D721Med (cell line): Measurements from ENCODE around the gene NDUFAF5.
"Not testable (repeated sequence)": the region's sequence is repeated elsewhere in the genome, so short reads cannot be mapped to it uniquely, and the experiment has no call there.

Source experiments
- DNase-seq: peaks from one replicate; pipeline ENCODE4 v3.0.0; 2011; ENCODE audit warnings: low spot score; ENCODE audit not compliant: insufficient read length
- FAIRE-seq: peaks from 2 replicates; lab custom pipeline; 2011; peaks lifted over from hg19 to GRCh38; lab: Jason Lieb, UNC
- TF ChIP-seq, protein P1 (sequence below): IDR thresholded peaks from 2 replicates; pipeline ENCODE4 v1.5.1; 2012; ENCODE audit warnings: mild to moderate bottlenecking, control low read depth; ENCODE audit not compliant: insufficient read depth; ENCODE audit errors: missing control alignments

NDUFAF5 gene

GRCh38 chr20:13744352-13744751, 40.5 kb upstream of the NDUFAF5 start:
- TF ChIP-seq, protein P1, sequence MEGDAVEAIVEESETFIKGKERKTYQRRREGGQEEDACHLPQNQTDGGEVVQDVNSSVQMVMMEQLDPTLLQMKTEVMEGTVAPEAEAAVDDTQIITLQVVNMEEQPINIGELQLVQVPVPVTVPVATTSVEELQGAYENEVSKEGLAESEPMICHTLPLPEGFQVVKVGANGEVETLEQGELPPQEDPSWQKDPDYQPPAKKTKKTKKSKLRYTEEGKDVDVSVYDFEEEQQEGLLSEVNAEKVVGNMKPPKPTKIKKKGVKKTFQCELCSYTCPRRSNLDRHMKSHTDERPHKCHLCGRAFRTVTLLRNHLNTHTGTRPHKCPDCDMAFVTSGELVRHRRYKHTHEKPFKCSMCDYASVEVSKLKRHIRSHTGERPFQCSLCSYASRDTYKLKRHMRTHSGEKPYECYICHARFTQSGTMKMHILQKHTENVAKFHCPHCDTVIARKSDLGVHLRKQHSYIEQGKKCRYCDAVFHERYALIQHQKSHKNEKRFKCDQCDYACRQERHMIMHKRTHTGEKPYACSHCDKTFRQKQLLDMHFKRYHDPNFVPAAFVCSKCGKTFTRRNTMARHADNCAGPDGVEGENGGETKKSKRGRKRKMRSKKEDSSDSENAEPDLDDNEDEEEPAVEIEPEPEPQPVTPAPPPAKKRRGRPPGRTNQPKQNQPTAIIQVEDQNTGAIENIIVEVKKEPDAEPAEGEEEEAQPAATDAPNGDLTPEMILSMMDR, result no peak
- FAIRE-seq, result no peak
- DNase-seq, result no peak

DNA sequence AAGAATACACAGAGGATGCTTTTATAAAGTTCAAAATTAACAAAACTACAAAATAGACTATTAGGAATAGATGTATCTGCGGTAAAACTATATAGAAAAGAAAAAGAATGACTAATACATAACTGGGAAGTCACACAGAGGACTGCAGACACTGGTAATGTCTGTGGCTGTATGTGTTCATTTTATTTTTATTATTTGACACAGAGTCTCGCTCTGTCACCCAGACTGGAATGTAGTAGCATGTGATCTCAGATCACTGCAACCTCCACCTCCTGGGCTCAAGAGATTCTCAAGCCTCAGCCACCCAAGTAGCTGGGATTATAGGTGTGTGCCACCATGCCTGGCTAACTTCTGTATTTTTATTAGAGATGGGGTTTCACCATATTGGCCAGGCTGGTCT, 39.0 kb upstream of the NDUFAF5 start:
- TF ChIP-seq, protein P1, result no peak
- FAIRE-seq, result no peak
- no peak for DNase-seq

DNA sequence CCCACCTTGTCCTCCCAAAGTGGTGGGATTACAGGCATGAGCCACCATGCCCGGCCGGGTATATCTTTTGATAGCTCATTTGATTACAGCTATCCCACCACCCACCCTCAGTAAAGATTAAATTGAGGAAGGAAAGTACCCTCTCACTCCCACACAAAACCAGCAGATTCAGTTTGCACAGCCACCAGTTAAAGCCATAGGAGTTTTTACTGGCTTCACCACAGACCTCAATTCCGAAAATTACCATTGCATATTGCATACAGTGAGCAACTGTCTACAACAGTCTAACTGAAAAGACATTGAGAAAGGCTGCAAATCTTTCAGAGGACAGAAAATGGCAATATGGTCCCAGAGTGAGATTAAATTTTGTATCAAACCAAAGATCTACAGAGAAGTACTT, 35.0 kb upstream of the NDUFAF5 start:
- DNase-seq (no peak), FAIRE-seq (no peak)
- TF ChIP-seq, protein P1, result no peak

DNA sequence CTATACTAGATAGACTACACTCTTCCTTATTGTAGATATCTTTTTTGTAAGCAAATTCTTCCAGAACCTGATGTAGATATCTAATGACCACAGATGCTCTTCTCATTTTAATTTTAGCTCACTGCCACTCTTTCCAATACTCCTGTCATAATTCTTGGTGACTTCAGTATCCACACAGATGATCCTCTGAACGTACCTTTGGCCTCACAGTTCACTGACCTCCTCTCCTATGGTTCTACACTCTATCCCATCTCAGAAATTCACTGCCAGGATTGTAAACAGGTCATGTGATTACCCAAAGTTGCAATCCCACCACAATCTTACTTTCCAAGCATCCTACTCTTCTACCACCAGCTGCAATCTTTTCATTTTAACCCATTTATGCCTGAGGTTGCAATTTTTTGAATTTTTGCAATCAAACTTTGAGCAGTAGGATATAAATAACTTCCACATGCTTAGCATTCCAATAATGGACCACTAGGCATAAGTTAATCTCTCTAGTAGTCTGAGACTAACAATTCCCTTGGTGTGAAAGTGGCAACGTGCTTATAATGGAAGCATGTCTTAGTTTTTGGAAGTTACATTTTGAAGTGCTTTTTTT, 31.3 kb upstream of the NDUFAF5 start:
- FAIRE-seq (no peak), DNase-seq (no peak)
- TF ChIP-seq, protein P1, result no peak

DNA sequence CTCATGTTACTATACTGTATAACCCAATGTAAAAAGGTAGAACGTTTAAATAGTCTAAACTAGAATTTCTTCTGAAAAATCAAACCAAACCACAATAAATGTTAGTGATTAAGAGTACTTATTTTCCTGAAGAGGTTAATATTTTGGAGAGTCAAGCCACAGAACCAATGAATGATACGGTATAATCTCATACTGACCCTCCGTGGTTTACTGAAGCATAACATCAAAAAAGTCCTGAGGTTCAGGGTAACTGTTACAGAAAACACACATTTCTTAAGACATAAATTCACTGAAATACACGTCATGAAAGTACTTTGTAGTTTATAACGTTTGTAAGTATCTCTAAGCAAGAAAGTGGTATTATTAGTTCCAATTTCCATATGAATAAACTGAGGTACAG, 29.0 kb upstream of the NDUFAF5 start:
- TF ChIP-seq, protein P1, result no peak
- DNase-seq (no peak), FAIRE-seq (no peak)

DNA sequence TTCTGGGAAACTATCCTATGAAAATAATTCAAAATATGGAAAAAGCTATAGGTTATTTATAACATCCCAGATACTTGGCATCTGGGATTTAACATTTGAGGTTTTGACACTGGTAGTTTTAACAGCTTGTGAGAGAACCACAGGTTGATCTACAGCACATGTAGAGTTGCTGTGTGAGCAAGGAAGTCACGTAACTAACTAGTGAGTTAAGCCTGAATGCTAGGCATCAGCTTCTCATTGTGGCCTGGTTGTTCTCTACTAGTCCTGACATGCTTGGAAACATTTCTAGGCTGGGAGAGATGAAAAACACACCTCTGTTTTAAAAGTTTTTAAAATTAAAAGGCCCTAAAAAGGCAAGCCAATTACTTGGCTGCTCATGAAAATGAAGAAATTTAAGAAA, 28.3 kb upstream of the NDUFAF5 start:
- DNase-seq, result no peak
- no peak for FAIRE-seq
- TF ChIP-seq, protein P1, result no peak

DNA sequence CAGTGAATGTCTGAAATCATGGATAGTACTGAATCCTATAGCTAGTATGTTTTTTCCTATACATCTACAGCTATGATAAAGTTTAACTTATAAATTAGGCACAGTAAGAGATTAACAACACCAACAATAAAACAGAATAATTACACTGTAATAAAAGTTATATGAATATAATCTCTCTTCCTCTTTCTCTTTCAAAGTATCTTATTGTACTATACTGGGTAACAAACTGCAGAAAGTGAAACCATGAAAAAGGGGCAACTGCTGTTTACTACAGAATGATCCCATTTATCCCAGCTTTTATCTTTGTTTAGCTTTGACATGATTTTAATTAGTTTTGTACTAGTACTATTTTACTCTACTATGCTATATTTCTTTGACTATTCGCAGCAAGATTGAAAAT, 25.9 kb upstream of the NDUFAF5 start:
- FAIRE-seq (no peak), DNase-seq (no peak)
- TF ChIP-seq, protein P1, result no peak

DNA sequence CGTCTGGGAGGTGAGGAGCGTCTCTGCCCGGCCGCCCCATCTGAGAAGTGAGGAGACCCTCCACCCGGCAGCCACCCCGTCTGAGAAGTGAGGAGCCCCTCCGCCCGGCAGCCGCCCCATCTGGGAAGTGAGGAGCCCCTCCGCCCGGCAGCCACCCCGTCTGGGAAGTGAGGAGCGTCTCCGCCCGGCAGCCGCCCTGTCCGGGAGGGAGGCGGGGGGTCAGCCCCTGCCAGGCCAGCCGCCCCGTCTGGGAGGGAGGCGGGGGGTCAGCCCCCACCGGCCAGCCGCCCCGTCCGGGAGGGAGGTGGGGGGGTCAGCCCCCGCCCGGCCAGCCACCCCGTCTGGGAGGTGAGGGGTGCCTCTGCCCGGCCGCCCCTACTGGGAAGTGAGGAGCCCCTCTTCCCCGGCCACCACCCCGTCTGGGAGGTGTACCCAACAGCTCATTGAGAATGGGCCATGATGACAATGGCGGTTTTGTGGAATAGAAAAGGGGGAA, 24.3 kb upstream of the NDUFAF5 start:
- not testable (repeated sequence) for DNase-seq, FAIRE-seq
